ENCODE data around the gene KCNT2.

DNA sequence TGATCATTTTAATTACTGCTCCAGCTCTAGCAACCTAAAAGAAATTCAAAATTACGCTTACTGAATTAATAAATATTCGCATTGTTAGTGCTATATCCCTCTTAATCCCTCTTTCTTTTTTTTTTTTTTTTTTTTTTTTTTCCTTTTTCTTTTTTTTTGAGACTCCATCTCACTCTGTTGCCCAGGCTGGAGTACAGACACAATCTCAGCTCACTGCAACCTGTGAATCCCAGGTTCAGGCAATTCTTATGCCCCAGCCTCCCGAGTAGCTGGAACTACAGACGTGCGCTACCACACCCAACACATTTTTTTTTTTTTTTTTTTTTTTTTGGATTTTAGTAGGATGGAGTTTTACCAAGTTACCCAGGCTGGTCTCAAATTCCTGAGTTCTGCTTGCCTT lies 157.1 kb downstream of the KCNT2 start:
- TF ChIP-seq, protein P1, sequence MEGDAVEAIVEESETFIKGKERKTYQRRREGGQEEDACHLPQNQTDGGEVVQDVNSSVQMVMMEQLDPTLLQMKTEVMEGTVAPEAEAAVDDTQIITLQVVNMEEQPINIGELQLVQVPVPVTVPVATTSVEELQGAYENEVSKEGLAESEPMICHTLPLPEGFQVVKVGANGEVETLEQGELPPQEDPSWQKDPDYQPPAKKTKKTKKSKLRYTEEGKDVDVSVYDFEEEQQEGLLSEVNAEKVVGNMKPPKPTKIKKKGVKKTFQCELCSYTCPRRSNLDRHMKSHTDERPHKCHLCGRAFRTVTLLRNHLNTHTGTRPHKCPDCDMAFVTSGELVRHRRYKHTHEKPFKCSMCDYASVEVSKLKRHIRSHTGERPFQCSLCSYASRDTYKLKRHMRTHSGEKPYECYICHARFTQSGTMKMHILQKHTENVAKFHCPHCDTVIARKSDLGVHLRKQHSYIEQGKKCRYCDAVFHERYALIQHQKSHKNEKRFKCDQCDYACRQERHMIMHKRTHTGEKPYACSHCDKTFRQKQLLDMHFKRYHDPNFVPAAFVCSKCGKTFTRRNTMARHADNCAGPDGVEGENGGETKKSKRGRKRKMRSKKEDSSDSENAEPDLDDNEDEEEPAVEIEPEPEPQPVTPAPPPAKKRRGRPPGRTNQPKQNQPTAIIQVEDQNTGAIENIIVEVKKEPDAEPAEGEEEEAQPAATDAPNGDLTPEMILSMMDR (IDR thresholded peaks at IDR 0.05; ENCODE audit: low read depth, low read length, poor library complexity, severe bottlenecking), result no peak
- TF ChIP-seq EZH2phosphoT487 (IDR thresholded peaks at IDR 0.05; ENCODE audit: borderline replicate concordance, low read length), result no peak

Data from DOHH2 (cell line).